Measurements from ENCODE around the gene AEN.
"Not testable (repeated sequence)": the region's sequence is repeated elsewhere in the genome, so short reads cannot be mapped to it uniquely, and the experiment has no call there.

AEN gene

GRCh38 chr15:88634449-88634848 is 13.3 kb downstream of the AEN start:
- no peak for DNase-seq

- DNase-seq = no peak
Observed at GRCh38 chr15:88635318-88635717, 14.2 kb downstream of the AEN start.

- no peak for DNase-seq
Observed at GRCh38 chr15:88636050-88636449, 14.9 kb downstream of the AEN start.

- no peak for DNase-seq
Observed at GRCh38 chr15:88636654-88637053, 15.5 kb downstream of the AEN start.

GRCh38 chr15:88637436-88637835 is 16.3 kb downstream of the AEN start:
- DNase-seq = no peak

GRCh38 chr15:88637841-88638625 is 16.9 kb downstream of the AEN start:
- no peak for DNase-seq

GRCh38 chr15:88638626-88639372 is 17.7 kb downstream of the AEN start, which contains the start of gene ISG20:
ISG20 (plus strand) TSS chr15:88639016; CDS start chr15:88639367, 351 bp downstream.
- peak; percentile 70 for DNase-seq

- DNase-seq = no peak
Observed at GRCh38 chr15:88641959-88642452, 20.9 kb downstream of the AEN start.

- not testable (repeated sequence) for DNase-seq
Observed at GRCh38 chr15:88642514-88642913, 21.4 kb downstream of the AEN start.

- no peak for DNase-seq
Observed at GRCh38 chr15:88644741-88645140, 23.6 kb downstream of the AEN start.

GRCh38 chr15:88645171-88646087 is 24.3 kb downstream of the AEN start:
- no peak for DNase-seq

GRCh38 chr15:88646088-88646405 is 24.9 kb downstream of the AEN start:
- DNase-seq = no peak

- DNase-seq = no peak
Observed at GRCh38 chr15:88646951-88647350, 25.8 kb downstream of the AEN start.

GRCh38 chr15:88647351-88648105 is 26.4 kb downstream of the AEN start:
- DNase-seq = no peak

GRCh38 chr15:88648357-88649214 is 27.4 kb downstream of the AEN start:
- DNase-seq = no peak

GRCh38 chr15:88649286-88649733 is 28.2 kb downstream of the AEN start:
- no peak for DNase-seq

- no peak for DNase-seq
Observed at GRCh38 chr15:88649753-88650551, 28.8 kb downstream of the AEN start.

GRCh38 chr15:88650556-88650955 is 29.4 kb downstream of the AEN start:
- DNase-seq = no peak

GRCh38 chr15:88651136-88651732 is 30.1 kb downstream of the AEN start:
- DNase-seq = no peak

GRCh38 chr15:88651971-88652370 is 30.8 kb downstream of the AEN start:
- no peak for DNase-seq
